DOHH2 (cell line): ENCODE measurements around the gene BRD7.

ENCODE experiments used
- CTCF ChIP-seq: fragments of 200-600 bp; sonication (generic); IDR thresholded peaks from one replicate; pipeline ENCODE4 v1.5.1; 2014; ENCODE audit warnings: antibody characterized with exemption, mild to moderate bottlenecking, low read depth, low read length; ENCODE audit not compliant: poor library complexity, severe bottlenecking
- EZH2phosphoT487 ChIP-seq: fragments of 200-600 bp; sonication (generic); IDR thresholded peaks from 2 replicates; pipeline ENCODE4 v1.6.1; 2017; ENCODE audit warnings: borderline replicate concordance, mild to moderate bottlenecking, antibody characterized with exemption, low read length, moderate library complexity, mixed read lengths

GRCh38 chr16:50300942-50301625, 67.7 kb downstream of the BRD7 start:
- TF ChIP-seq CTCF (no peak), EZH2phosphoT487 (no peak)
